Thyroid gland (tissue), 4 donors: ENCODE results near the gene AIF1.

Experiments
- POLR2A ChIP-seq, 2 donors: fragments of 450-650 bp; IDR thresholded peaks; one replicate each; pipeline ENCODE4 v1.6.1; 2017; ENCODE audit warnings: antibody characterized with exemption in 2 of 2, mild to moderate bottlenecking in 2 of 2, moderate library complexity in 1 of 2
- TF ChIP-seq, protein P1 (sequence below), 6 experiments: fragments of 200-600 bp in 3 of 6; fragments of 450-650 bp in 3 of 6; sonication (generic) in 3 of 6; IDR thresholded peaks; one replicate each; pipeline ENCODE4 v1.5.1; 2016 to 2019; ENCODE audit warnings: antibody characterized with exemption in 6 of 6, mild to moderate bottlenecking in 2 of 6, inconsistent platforms in 1 of 6, moderate library complexity in 1 of 6

DNA sequence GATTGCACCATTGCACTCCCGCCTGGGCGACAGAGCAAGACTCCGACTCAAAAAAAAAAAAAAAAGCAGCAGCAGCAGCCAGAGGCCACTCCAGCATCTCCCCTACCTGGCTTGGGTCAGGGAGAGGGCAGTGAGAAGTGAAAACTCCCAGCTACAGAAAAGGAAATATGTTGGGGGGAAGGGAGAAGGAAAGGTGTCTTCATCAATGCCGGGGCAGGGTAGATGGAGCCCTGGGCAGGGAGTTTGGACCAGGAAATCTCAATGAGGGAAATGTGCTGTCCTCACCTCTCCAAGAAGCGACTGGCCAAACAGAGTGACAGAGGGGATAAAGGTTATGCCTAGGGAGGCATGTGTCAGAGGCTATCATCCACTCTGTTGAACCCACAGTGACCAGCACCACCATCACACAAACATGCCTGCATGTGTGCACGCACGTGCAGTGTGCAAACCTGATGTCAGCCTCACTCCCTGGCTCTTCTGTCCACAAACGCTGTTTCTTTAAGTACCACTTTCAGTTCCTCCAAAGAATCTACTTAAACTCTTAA, 887 bp upstream of the AIF1 start:
- TF ChIP-seq, protein P1, sequence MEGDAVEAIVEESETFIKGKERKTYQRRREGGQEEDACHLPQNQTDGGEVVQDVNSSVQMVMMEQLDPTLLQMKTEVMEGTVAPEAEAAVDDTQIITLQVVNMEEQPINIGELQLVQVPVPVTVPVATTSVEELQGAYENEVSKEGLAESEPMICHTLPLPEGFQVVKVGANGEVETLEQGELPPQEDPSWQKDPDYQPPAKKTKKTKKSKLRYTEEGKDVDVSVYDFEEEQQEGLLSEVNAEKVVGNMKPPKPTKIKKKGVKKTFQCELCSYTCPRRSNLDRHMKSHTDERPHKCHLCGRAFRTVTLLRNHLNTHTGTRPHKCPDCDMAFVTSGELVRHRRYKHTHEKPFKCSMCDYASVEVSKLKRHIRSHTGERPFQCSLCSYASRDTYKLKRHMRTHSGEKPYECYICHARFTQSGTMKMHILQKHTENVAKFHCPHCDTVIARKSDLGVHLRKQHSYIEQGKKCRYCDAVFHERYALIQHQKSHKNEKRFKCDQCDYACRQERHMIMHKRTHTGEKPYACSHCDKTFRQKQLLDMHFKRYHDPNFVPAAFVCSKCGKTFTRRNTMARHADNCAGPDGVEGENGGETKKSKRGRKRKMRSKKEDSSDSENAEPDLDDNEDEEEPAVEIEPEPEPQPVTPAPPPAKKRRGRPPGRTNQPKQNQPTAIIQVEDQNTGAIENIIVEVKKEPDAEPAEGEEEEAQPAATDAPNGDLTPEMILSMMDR (IDR thresholded peaks at IDR 0.05), result no peak
- TF ChIP-seq POLR2A (IDR thresholded peaks at IDR 0.05), result no peak
